ENCODE results near the gene TSGA10IP. TPM values are rescaled to one million over a fixed set of nuclear protein-coding genes. Genes with fewer than 3 reads are reported as not detected.
"Not testable (repeated sequence)": the region's sequence is repeated elsewhere in the genome, so short reads cannot be mapped to it uniquely, and the experiment has no call there.

Gene TSGA10IP
- total RNA-seq, 3 donors from 2014 or later, result not detected

GRCh38 chr11:65945941-65946558 lies 770 bp downstream of the TSGA10IP start:
- Histone ChIP-seq H3K9me3 (no peaks in the 10 kb centered on the region), H3K27me3 (peaks cover 0 to 5% of the 10 kb centered on the region in 2 donors), H3K27ac (no peak overlapping the region), H3K4me1 (no peaks in the 10 kb centered on the region), H3K4me3 (no peak overlapping the region), H3K36me3 (no peaks in the 10 kb centered on the region)
- DNase-seq (ENCODE audit: low spot score in 2 of 2), result no peak
- intact Hi-C loops (cut with DNase I; ENCODE audit: low total_unique reads), result no loop called here
- TF ChIP-seq POLR2A (IDR thresholded peaks at IDR 0.05) (no peak), POLR2AphosphoS5 (IDR thresholded peaks at IDR 0.05) (no peak)

GRCh38 chr11:65946655-65947054 lies 1.4 kb downstream of the TSGA10IP start:
- TF ChIP-seq CTCF (IDR thresholded peaks at IDR 0.05), result no peak
- TF ChIP-seq POLR2AphosphoS5 (IDR thresholded peaks at IDR 0.05), result no peak
- TF ChIP-seq POLR2A (IDR thresholded peaks at IDR 0.05), result no peak
- Histone ChIP-seq H3K27ac (no peak overlapping the region), H3K9me3 (no peaks in the 10 kb centered on the region), H3K36me3 (no peaks in the 10 kb centered on the region), H3K4me3 (no peak overlapping the region), H3K27me3 (peaks cover 0 to 5% of the 10 kb centered on the region in 2 donors), H3K4me1 (no peaks in the 10 kb centered on the region)
- intact Hi-C loops (cut with DNase I; ENCODE audit: low total_unique reads), result no loop called here
- DNase-seq (ENCODE audit: low spot score in 2 of 2), result no peak

GRCh38 chr11:65947133-65947532 lies 1.9 kb downstream of the TSGA10IP start:
- no peak overlapping the region for H3K4me3 ChIP-seq
- H3K27me3 ChIP-seq, result peaks cover 0 to 5% of the 10 kb centered on the region in 2 donors
- H3K4me1 ChIP-seq, result no peaks in the 10 kb centered on the region
- intact Hi-C loops (cut with DNase I; ENCODE audit: low total_unique reads), result no loop called here
- H3K27ac ChIP-seq, result no peak overlapping the region
- no peak for DNase-seq (ENCODE audit: low spot score in 2 of 2)
- H3K36me3 ChIP-seq, result no peaks in the 10 kb centered on the region
- no peaks in the 10 kb centered on the region for H3K9me3 ChIP-seq
- no peak for TF ChIP-seq POLR2A (IDR thresholded peaks at IDR 0.05)
- TF ChIP-seq POLR2AphosphoS5 (IDR thresholded peaks at IDR 0.05), result no peak
- no peak for TF ChIP-seq CTCF (IDR thresholded peaks at IDR 0.05)

- Histone ChIP-seq H3K27ac (no peak overlapping the region), H3K4me1 (no peaks in the 10 kb centered on the region), H3K4me3 (no peak overlapping the region), H3K36me3 (no peaks in the 10 kb centered on the region), H3K27me3 (peaks cover 0 to 5% of the 10 kb centered on the region in 2 donors), H3K9me3 (no peaks in the 10 kb centered on the region)
- no peak for DNase-seq (ENCODE audit: low spot score in 2 of 2)
- TF ChIP-seq POLR2A (IDR thresholded peaks at IDR 0.05), result no peak
- no peak for TF ChIP-seq POLR2AphosphoS5 (IDR thresholded peaks at IDR 0.05)
- no peak for TF ChIP-seq CTCF (IDR thresholded peaks at IDR 0.05)
- intact Hi-C loops (cut with DNase I; ENCODE audit: low total_unique reads), result no loop called here
Measured at GRCh38 chr11:65947603-65948125, 2.4 kb downstream of the TSGA10IP start.

- H3K9me3 ChIP-seq; H3K4me1 ChIP-seq; H3K36me3 ChIP-seq; H3K4me3 ChIP-seq; H3K27ac ChIP-seq; DNase-seq (ENCODE audit: low spot score in 2 of 2); intact Hi-C loops (cut with DNase I; ENCODE audit: low total_unique reads): not testable (repeated sequence)
- peaks cover 4 to 15% of the 10 kb centered on the region in 2 donors for H3K27me3 ChIP-seq
Measured at GRCh38 chr11:65950711-65951110, 5.4 kb downstream of the TSGA10IP start.

- intact Hi-C loops (cut with DNase I; ENCODE audit: low total_unique reads), result not testable (repeated sequence)
Measured at GRCh38 chr11:65951641-65952040, 6.4 kb downstream of the TSGA10IP start.

More at GRCh38 chr11:65951641-65952040, 6.4 kb downstream of the TSGA10IP start:
- H3K9me3 ChIP-seq; H3K4me3 ChIP-seq; DNase-seq (ENCODE audit: low spot score in 2 of 2); H3K27ac ChIP-seq; H3K4me1 ChIP-seq; H3K36me3 ChIP-seq: not testable (repeated sequence)
- peaks cover 4 to 17% of the 10 kb centered on the region in 2 donors for H3K27me3 ChIP-seq

Measured in breast epithelium (tissue), 4 donors.